ENCODE data around the gene CTSZ.

The CTSZ gene

DNA sequence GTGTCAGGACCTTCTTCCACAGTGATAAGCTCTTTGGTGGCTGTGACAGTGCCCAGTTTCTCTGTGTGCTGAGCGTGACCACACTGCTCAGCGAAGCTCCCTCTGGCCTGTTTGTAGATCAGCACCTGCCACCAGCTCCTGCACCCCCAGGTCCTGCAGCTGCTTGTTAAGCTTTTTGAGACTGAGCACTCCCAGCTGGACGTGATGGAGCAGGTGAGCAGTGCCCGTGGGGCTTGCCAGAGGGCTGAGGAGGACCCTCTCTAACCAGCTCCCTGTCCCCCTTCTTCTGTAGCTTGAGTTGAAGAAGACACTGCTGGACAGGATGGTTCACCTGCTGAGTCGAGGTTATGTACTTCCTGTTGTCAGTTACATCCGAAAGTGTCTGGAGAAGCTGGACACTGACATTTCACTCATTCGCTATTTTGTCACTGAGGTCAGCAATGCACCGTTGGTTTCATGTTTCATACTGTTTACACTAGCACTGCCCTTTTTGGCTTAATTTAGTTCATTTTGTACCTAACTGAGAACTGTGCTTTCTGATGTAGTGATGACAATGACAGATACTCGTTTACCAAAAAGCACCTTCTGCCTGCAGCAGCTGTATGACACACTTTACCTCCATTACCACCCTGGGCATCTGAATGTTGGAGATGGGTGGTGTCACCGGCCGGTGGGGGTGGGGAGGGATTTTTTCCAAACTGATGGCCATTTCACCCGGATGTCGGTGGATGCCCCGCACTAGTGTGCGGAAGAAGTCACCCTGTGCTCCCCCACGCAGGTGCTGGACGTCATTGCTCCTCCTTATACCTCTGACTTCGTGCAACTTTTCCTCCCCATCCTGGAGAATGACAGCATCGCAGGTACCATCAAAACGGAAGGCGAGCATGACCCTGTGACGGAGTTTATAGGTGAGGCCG is 13.5 kb downstream of the CTSZ start:
- H3K27me3 ChIP-seq (replicated peaks; ENCODE audit: control insufficient read depth, insufficient read depth, low read length), result no peaks in the 10 kb centered on the region
- H3K4me1 ChIP-seq (ENCODE audit: control insufficient read depth, insufficient read depth, low read length), result no peaks in the 10 kb centered on the region
- no peaks in the 10 kb centered on the region for H3K9me3 ChIP-seq (ENCODE audit: control insufficient read depth, low read length)
- no peak overlapping the region for H3K9ac ChIP-seq (ENCODE audit: low read length)
- no peak for DNase-seq (ENCODE audit: low read depth)
- H3K36me3 ChIP-seq (ENCODE audit: control insufficient read depth, insufficient read depth, low read length, severe bottlenecking), result peaks cover 94% of the 10 kb centered on the region
- no peak overlapping the region for H3K4me3 ChIP-seq (ENCODE audit: low read length)

DNA sequence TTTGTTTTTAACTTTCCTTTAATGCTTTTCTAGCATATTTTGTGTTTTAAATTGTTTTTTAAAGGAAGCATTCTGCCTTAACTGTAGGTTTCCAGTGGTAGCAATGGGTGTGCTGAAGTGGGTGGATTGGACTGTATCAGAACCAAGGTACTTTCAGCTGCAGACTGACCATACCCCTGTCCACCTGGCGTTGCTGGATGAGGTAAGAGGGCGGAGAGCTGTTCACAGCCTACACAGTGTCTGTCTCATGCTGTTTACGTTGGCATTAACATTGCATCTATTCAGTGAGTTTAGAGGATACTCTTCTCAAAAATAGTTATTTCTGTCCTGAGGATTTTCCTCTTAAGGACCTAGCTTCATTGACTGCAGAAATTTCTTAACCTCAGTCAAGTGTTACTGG is 14.1 kb downstream of the CTSZ start:
- no peak for DNase-seq (ENCODE audit: low read depth)
- Histone ChIP-seq H3K9me3 (ENCODE audit: control insufficient read depth, low read length) (no peaks in the 10 kb centered on the region), H3K36me3 (ENCODE audit: control insufficient read depth, insufficient read depth, low read length, severe bottlenecking) (peaks cover 99% of the 10 kb centered on the region)

DNA sequence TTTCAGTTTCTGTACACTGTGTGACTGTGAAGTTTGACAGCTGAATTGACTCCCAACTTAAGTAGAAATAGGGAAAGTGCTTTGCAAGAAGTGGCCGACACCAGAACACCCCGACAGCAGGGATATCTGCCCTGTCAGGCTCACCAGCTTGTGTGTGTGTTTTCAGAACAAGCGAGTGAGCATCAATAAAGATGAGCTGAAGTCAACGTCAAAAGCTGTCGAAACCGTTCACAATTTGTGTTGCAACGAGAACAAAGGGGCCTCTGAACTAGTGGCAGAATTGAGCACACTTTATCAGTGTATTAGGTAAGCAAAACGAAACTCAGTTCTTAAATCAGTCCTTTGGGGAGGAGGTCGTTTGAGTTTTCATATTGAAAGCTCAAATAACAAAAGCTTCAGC is 15.3 kb downstream of the CTSZ start:
- Histone ChIP-seq H3K4me1 (ENCODE audit: control insufficient read depth, insufficient read depth, low read length) (no peaks in the 10 kb centered on the region), H3K4me3 (ENCODE audit: low read length) (no peak overlapping the region), H3K9me3 (ENCODE audit: control insufficient read depth, low read length) (no peaks in the 10 kb centered on the region), H3K27me3 (replicated peaks; ENCODE audit: control insufficient read depth, insufficient read depth, low read length) (no peaks in the 10 kb centered on the region), H3K9ac (ENCODE audit: low read length) (no peak overlapping the region), H3K36me3 (ENCODE audit: control insufficient read depth, insufficient read depth, low read length, severe bottlenecking) (peaks cover 99% of the 10 kb centered on the region)
- DNase-seq (ENCODE audit: low read depth), result no peak

More for the DNA sequence above, 14.1 kb downstream of the CTSZ start:
- no peak overlapping the region for H3K9ac ChIP-seq (ENCODE audit: low read length)
- no peak overlapping the region for H3K4me3 ChIP-seq (ENCODE audit: low read length)
- no peaks in the 10 kb centered on the region for H3K27me3 ChIP-seq (replicated peaks; ENCODE audit: control insufficient read depth, insufficient read depth, low read length)
- H3K4me1 ChIP-seq (ENCODE audit: control insufficient read depth, insufficient read depth, low read length), result no peaks in the 10 kb centered on the region

DNA sequence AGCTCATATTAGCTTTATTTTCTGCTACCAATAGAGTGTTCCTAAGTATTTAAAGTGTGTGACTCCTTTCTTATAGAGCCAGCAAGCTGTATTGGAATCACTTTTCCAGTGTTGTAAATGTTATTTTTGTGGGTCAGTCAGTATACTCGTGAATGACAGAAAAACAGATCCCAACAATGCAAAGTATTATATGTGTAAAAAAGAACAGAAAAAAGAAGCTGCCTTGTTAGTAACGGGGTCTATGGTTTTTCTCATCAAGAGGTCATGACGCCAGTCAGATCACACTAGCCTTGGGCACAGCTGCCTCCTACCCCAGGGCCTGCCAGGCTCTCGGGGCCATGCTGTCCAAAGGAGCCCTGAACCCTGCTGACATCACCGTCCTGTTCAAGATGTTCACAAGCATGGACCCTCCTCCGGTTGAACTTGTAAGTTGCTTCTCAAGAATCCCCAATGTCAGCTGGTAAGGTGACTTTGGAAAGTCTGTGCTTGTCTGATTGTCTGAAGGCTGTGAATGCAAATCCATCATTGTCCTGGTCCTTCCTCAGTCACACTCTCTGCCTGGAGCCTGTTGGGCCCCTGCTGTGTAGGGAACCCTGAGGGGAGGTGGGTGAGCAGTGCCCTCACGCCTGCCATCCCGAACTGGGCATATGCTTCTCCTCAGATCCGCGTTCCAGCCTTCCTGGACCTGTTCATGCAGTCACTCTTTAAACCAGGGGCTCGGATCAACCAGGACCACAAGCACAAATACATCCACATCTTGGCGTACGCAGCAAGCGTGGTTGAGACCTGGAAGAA is 16.2 kb downstream of the CTSZ start:
- no peak overlapping the region for H3K4me3 ChIP-seq (ENCODE audit: low read length)
- no peak for DNase-seq (ENCODE audit: low read depth)
- H3K9me3 ChIP-seq (ENCODE audit: control insufficient read depth, low read length), result no peaks in the 10 kb centered on the region
- H3K9ac ChIP-seq (ENCODE audit: low read length), result no peak overlapping the region
- H3K4me1 ChIP-seq (ENCODE audit: control insufficient read depth, insufficient read depth, low read length), result peaks cover 2% of the 10 kb centered on the region
- no peaks in the 10 kb centered on the region for H3K27me3 ChIP-seq (replicated peaks; ENCODE audit: control insufficient read depth, insufficient read depth, low read length)
- peaks cover 95% of the 10 kb centered on the region for H3K36me3 ChIP-seq (ENCODE audit: control insufficient read depth, insufficient read depth, low read length, severe bottlenecking)

DNA sequence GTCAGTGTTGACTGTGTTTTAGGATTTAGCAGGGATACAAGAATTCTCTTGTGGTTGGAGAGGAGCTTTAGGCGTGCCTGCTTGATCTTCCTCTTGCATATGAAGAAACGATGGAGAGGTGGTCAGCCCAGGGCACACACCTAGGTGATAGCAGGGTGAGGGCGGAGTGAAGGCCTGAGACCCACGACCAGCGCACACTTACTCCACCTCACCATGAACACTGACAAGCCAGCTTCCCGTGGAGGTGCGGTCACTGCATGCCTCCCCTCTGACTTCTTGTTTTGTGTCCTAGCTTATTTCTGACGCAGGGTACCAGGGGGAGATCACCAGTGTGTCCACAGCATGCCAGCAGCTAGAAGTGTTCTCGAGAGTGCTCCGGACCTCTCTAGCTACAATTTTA is 17.9 kb downstream of the CTSZ start:
- H3K4me1 ChIP-seq (ENCODE audit: control insufficient read depth, insufficient read depth, low read length), result peaks cover 15% of the 10 kb centered on the region
- H3K27me3 ChIP-seq (replicated peaks; ENCODE audit: control insufficient read depth, insufficient read depth, low read length), result no peaks in the 10 kb centered on the region
- peaks cover 79% of the 10 kb centered on the region for H3K36me3 ChIP-seq (ENCODE audit: control insufficient read depth, insufficient read depth, low read length, severe bottlenecking)
- H3K9ac ChIP-seq (ENCODE audit: low read length), result no peak overlapping the region
- H3K4me3 ChIP-seq (ENCODE audit: low read length), result no peak overlapping the region
- no peaks in the 10 kb centered on the region for H3K9me3 ChIP-seq (ENCODE audit: control insufficient read depth, low read length)
- no peak for DNase-seq (ENCODE audit: low read depth)

DNA sequence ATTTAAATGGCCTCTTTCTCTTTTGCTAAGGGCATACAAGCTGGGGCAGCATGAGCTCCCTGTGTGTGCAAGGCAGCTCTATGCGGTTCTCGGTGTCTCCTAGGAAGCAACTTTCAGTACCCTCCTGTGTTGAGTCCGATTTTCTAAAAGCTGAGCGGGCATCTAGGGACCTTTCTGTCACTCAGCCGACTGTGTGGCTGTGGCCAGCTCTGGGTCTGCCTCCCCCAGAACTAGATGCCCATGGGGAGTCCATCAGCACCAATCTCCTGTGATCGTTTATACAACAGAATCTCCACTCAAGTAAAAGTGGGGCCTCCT is 18.5 kb downstream of the CTSZ start:
- Histone ChIP-seq H3K36me3 (ENCODE audit: control insufficient read depth, insufficient read depth, low read length, severe bottlenecking) (peaks cover 72% of the 10 kb centered on the region), H3K9me3 (ENCODE audit: control insufficient read depth, low read length) (no peaks in the 10 kb centered on the region), H3K27me3 (replicated peaks; ENCODE audit: control insufficient read depth, insufficient read depth, low read length) (no peaks in the 10 kb centered on the region), H3K4me1 (ENCODE audit: control insufficient read depth, insufficient read depth, low read length) (peaks cover 22% of the 10 kb centered on the region), H3K9ac (ENCODE audit: low read length) (no peak overlapping the region), H3K4me3 (ENCODE audit: low read length) (no peak overlapping the region)
- DNase-seq (ENCODE audit: low read depth), result no peak

DNA sequence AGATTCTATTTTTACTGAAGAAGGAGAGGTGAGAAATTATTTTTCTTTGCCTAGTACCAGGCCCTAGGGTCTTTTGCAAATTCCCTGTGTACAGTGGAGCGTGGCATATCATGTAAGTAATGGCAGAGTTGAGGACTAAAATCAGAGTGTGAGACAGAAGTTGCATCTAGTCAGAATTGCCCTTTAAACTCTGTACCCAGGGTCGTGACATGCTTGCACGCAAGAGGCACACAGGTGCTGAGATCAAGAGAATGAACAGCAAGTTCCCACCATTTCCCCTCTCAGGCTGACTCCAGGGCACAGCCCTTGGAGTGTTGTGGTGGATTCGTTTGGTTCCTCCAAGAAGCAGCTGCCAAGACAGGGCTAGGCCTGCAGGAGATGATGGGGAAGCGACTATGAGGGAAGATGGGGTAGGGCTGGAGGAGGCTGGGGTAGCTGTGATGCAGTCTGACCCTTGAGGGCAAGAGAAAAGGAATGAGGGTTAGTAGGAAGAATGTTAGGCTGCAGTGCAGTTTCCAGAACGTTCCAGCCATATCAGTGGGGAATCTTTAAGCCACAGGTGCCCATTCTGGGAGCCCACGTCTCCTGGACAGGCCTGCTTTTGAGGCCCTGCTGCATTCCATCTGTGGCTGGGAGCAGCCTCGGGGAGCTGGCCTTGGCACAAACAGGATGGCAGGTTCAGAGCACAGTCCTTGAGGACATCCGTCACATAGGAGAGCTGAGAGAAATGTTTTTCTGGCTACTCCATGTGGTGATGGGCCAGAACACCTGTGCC is 19.1 kb downstream of the CTSZ start:
- H3K36me3 ChIP-seq (ENCODE audit: control insufficient read depth, insufficient read depth, low read length, severe bottlenecking), result peaks cover 67% of the 10 kb centered on the region
- H3K9me3 ChIP-seq (ENCODE audit: control insufficient read depth, low read length), result no peaks in the 10 kb centered on the region
- H3K4me1 ChIP-seq (ENCODE audit: control insufficient read depth, insufficient read depth, low read length), result peaks cover 22% of the 10 kb centered on the region
- DNase-seq (ENCODE audit: low read depth), result no peak
- H3K9ac ChIP-seq (ENCODE audit: low read length), result no peak overlapping the region
- H3K4me3 ChIP-seq (ENCODE audit: low read length), result no peak overlapping the region
- H3K27me3 ChIP-seq (replicated peaks; ENCODE audit: control insufficient read depth, insufficient read depth, low read length), result no peaks in the 10 kb centered on the region

DNA sequence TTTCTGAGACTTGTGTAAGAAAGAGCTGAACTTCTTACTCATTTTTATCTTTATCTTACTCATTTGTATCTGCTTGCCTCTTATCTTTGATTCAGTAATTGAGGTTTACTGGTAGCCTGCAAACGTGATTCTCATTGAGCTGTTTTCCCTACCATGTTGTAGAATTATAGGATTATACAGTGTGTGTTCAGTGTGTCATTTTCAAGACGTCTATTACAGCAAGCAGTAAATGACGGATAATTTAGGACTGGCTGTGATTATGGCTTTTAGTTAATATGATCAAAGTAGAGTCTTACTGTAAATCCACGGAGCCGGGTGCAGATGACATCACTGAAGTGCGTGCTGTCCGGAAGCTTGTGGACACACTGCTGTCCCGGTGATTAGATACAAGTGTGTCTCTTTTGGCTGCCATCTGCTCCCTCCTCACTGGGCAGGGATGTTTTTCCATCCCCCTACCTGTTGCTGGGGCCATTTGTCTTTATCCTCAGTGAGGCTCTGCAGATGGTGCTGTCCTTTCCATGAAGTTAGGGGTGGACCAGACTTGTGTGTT is 20.0 kb downstream of the CTSZ start:
- no peak for DNase-seq (ENCODE audit: low read depth)
- H3K4me1 ChIP-seq (ENCODE audit: control insufficient read depth, insufficient read depth, low read length), result peaks cover 30% of the 10 kb centered on the region
- H3K27me3 ChIP-seq (replicated peaks; ENCODE audit: control insufficient read depth, insufficient read depth, low read length), result no peaks in the 10 kb centered on the region
- no peak overlapping the region for H3K4me3 ChIP-seq (ENCODE audit: low read length)
- no peaks in the 10 kb centered on the region for H3K9me3 ChIP-seq (ENCODE audit: control insufficient read depth, low read length)
- no peak overlapping the region for H3K9ac ChIP-seq (ENCODE audit: low read length)
- peaks cover 57% of the 10 kb centered on the region for H3K36me3 ChIP-seq (ENCODE audit: control insufficient read depth, insufficient read depth, low read length, severe bottlenecking)

DNA sequence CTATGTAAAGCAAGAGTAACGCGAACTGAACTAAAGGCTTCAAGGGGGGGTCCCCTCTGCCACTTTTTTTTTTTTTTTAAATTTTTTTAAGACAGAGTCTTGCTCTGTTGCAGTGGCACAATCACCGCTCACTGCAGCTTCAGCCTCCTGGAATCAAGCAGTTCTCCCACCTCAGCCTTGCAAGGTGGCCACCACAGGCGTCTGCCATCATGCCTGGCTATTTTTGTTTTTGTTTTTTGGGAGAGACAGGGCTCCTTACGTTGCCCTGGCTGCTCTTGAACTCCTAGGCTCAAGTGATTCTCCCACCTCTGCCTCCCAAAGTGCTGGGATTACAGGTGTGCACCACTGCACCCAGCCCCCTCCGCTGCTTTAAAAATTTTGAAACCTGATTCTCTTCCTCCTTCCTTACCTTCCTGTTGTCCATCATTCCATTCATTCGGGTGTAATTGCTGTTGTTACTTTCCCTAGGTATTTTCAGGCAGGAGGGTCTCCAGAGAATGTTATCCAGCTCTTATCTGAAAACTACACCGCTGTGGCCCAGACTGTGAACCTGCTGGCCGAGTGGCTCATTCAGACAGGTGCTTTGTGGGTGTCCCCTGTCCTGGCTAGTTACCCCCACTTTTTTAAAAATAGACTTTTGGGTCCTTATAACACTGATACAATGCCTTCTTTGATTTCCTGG is 20.6 kb downstream of the CTSZ start:
- Histone ChIP-seq H3K36me3 (ENCODE audit: control insufficient read depth, insufficient read depth, low read length, severe bottlenecking) (peaks cover 51% of the 10 kb centered on the region), H3K27me3 (replicated peaks; ENCODE audit: control insufficient read depth, insufficient read depth, low read length) (no peaks in the 10 kb centered on the region), H3K9ac (ENCODE audit: low read length) (no peak overlapping the region), H3K4me3 (ENCODE audit: low read length) (no peak overlapping the region), H3K9me3 (ENCODE audit: control insufficient read depth, low read length) (no peaks in the 10 kb centered on the region), H3K4me1 (ENCODE audit: control insufficient read depth, insufficient read depth, low read length) (peaks cover 30% of the 10 kb centered on the region)
- no peak for DNase-seq (ENCODE audit: low read depth)

DNA sequence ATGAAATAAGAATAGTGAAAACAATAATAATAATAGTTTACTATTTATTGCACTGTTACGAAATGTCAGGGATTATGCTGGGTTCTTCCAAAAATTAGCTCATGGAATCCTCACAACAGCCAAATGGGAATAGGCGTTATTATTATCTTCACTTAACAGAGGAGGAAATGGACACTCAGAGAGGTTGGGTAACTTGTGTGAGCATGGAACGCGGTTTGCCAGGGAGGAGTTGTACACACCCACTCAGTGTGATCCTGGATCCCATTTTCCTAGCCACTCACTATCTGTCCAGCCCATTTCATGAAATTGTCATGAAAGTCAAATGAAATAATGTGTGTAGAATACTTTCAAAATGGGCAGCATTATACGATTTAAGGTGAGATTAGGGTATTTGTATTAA is 21.4 kb downstream of the CTSZ start:
- Histone ChIP-seq H3K9me3 (ENCODE audit: control insufficient read depth, low read length) (no peaks in the 10 kb centered on the region), H3K9ac (ENCODE audit: low read length) (no peak overlapping the region), H3K4me1 (ENCODE audit: control insufficient read depth, insufficient read depth, low read length) (peaks cover 31% of the 10 kb centered on the region), H3K36me3 (ENCODE audit: control insufficient read depth, insufficient read depth, low read length, severe bottlenecking) (peaks cover 43% of the 10 kb centered on the region), H3K4me3 (ENCODE audit: low read length) (no peak overlapping the region), H3K27me3 (replicated peaks; ENCODE audit: control insufficient read depth, insufficient read depth, low read length) (no peaks in the 10 kb centered on the region)
- no peak for DNase-seq (ENCODE audit: low read depth)
